Gastrocnemius medialis (tissue), 4 donors: Measurements from ENCODE around the gene PMVK. TPM values are rescaled to one million over a fixed set of nuclear protein-coding genes. Genes with fewer than 3 reads are reported as not detected.

Source experiments
- ATAC-seq, 2 donors: fragments of 150-250 bp; one replicate each; pipeline ENCODE4 v1.9.1; 2016
- DNase-seq, 2 donors: peaks; one replicate each; pipeline ENCODE4 v3.0.0-alpha.2; 2019
- H3K27ac ChIP-seq, 4 donors: fragments of 200-600 bp; sonication (generic); 1 replicate in 1 of 4; 2 replicates in 3 of 4; pipeline ENCODE4 v1.5.1; 2016 to 2018; ENCODE audit warnings: mild to moderate bottlenecking in 2 of 4, moderate library complexity in 1 of 4
- H3K27me3 ChIP-seq, 3 donors: fragments of 200-600 bp; sonication (generic) in 2 of 3; 1 replicate in 1 of 3; 2 replicates in 2 of 3; pipeline versions ENCODE4 v1.5.1 to v1.6.0; 2016 to 2019; ENCODE audit warnings: mild to moderate bottlenecking in 1 of 3, moderate library complexity in 1 of 3
- H3K36me3 ChIP-seq, 2 donors: fragments of 200-600 bp; sonication (generic) in 1 of 2; one replicate each; pipeline ENCODE4 v1.5.1; 2017 to 2018
- H3K4me1 ChIP-seq, 2 donors: fragments of 200-600 bp; sonication (generic) in 1 of 2; one replicate each; pipeline ENCODE4 v1.5.1; 2016 to 2017; ENCODE audit warnings: mild to moderate bottlenecking in 2 of 2
- H3K4me3 ChIP-seq, 4 donors: fragments of 200-600 bp; sonication (generic) in 3 of 4; 1 replicate in 1 of 4; 2 replicates in 3 of 4; pipeline ENCODE4 v1.5.1; 2016 to 2019; ENCODE audit warnings: mild to moderate bottlenecking in 2 of 4
- H3K9me3 ChIP-seq, 3 donors: fragments of 200-600 bp; sonication (generic) in 2 of 3; 1 replicate in 1 of 3; 2 replicates in 2 of 3; pipeline ENCODE4 v1.5.1; 2016 to 2019
- POLR2A ChIP-seq, 2 donors: fragments of 450-650 bp; IDR thresholded peaks; one replicate each; pipeline ENCODE4 v1.6.1; 2017; ENCODE audit warnings: antibody characterized with exemption in 2 of 2, mild to moderate bottlenecking in 2 of 2, moderate library complexity in 2 of 2
- in situ Hi-C, 4 donors: fragments of 200-750 bp; cut with MboI; loops; one replicate each; pipeline versions ENCODE4 v1.15.0 to v1.8.0; 2017; ENCODE audit warnings: low sequenced_read_pairs in 4 of 4
- intact Hi-C: fragments of 100-400 bp; cut with DNase I; formaldehyde crosslinking; loops from one replicate; pipeline ENCODE4 v1.15.1; 2023; ENCODE audit warnings: low total_unique reads
- total RNA-seq, 4 donors: library from RNA; depleted of rRNA; stranded (reverse); fragments of >200 nt; gene quantifications; one replicate each; pipeline versions ENCODE4 v1.1.0 to v1.2.3, GENCODE V29; 2016
- TF ChIP-seq, protein P1 (sequence below), 5 experiments: fragments of 450-650 bp in 3 of 5; fragments of 200-600 bp in 2 of 5; sonication (generic) in 2 of 5; IDR thresholded peaks in 4 of 5; conservative IDR thresholded peaks in 1 of 5; 1 replicate in 4 of 5; 2 replicates in 1 of 5; pipeline ENCODE4 v1.5.1; 2016 to 2019; ENCODE audit warnings: antibody characterized with exemption in 5 of 5, mild to moderate bottlenecking in 3 of 5, moderate library complexity in 3 of 5

The PMVK gene
- total RNA-seq, 4 donors from 2014 or later, result 4.6 to 7.6 (median 6.1) TPM

DNA sequence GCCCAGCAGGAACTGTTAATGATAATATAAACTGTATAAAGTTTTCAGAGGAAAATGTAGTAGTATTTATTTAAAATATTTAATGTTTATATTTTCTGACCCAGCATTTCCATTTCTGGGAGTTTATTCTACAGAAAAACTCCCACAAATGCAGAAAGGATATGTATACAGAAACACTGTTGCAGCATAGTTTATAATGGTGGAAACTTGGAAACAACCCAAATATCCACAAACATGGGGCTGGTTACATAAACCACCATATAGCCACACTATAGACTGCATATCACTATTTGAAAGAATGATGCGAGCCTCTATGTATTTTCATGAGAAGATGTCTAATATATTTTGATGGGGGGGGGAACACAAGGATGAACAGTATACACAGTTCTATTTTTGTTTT is 34.9 kb downstream of the PMVK start:
- intact Hi-C loops, result no loop called here
- DNase-seq (no peak), ATAC-seq (no peak)
- H3K9me3 ChIP-seq, result no peaks in the 10 kb centered on the region
- in situ Hi-C loops, result no loop called here
- H3K27me3 ChIP-seq, result no peaks in the 10 kb centered on the region
- no peak overlapping the region for H3K4me3 ChIP-seq
- TF ChIP-seq POLR2A (IDR thresholded peaks at IDR 0.05), result no peak
- TF ChIP-seq, protein P1, sequence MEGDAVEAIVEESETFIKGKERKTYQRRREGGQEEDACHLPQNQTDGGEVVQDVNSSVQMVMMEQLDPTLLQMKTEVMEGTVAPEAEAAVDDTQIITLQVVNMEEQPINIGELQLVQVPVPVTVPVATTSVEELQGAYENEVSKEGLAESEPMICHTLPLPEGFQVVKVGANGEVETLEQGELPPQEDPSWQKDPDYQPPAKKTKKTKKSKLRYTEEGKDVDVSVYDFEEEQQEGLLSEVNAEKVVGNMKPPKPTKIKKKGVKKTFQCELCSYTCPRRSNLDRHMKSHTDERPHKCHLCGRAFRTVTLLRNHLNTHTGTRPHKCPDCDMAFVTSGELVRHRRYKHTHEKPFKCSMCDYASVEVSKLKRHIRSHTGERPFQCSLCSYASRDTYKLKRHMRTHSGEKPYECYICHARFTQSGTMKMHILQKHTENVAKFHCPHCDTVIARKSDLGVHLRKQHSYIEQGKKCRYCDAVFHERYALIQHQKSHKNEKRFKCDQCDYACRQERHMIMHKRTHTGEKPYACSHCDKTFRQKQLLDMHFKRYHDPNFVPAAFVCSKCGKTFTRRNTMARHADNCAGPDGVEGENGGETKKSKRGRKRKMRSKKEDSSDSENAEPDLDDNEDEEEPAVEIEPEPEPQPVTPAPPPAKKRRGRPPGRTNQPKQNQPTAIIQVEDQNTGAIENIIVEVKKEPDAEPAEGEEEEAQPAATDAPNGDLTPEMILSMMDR (IDR thresholded peaks at IDR 0.05 in 4 of 5, conservative IDR thresholded peaks at IDR 0.05 in 1 of 5), result no peak
- H3K36me3 ChIP-seq, result no peaks in the 10 kb centered on the region
- H3K27ac ChIP-seq, result no peak overlapping the region
- no peaks in the 10 kb centered on the region for H3K4me1 ChIP-seq

DNA sequence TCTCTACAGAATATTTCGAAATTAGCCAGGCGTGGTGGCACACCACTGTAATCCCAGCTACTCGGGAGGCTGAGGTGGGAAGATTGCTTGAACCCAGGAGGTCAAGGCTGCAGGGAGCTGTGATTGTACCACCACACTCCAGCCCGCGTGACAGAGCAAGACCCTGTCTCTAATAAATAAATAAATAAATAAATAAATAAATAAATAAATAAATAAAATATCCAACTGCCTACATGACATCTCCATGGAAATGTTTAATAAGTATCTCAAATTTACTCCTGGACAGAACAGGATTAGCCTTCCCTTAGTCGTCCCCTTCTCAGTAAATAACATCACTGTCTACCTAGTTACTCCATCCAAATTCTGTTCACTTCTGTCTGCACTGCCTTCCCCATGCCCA is 37.5 kb downstream of the PMVK start:
- DNase-seq, result no peak
- Histone ChIP-seq H3K27ac (no peak overlapping the region), H3K27me3 (no peaks in the 10 kb centered on the region), H3K4me3 (no peak overlapping the region), H3K4me1 (no peaks in the 10 kb centered on the region), H3K36me3 (no peaks in the 10 kb centered on the region), H3K9me3 (no peaks in the 10 kb centered on the region)
- no peak for ATAC-seq
- in situ Hi-C loops (no loop called here), intact Hi-C loops (no loop called here)
- TF ChIP-seq POLR2A (IDR thresholded peaks at IDR 0.05), result no peak
- TF ChIP-seq, protein P1 (IDR thresholded peaks at IDR 0.05 in 4 of 5, conservative IDR thresholded peaks at IDR 0.05 in 1 of 5), result no peak

DNA sequence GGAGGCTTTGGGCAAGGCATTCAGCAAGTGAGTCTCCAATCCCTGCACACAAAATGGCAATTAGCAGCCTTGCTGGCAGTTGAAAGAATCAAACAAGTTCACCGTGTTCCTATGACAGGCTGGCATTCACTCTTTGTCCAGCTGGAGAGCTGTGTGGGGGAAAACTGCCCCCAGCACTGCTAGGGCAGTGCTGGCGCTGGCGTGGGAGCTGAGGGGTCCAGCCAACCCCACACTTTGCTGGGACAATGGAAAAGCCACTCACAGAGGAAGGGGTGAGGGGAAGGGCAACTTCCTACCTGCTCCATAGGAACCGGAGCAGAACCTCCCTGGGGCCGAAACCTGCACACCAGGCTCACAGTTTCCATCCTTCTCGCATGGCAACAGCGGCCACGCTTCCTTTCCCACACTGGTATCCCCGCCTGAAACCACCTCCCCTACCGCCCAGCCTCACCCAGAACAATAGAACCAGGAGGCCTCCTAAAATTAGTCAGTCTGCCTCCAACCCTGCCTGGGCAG is 39.7 kb downstream of the PMVK start:
- no peak for ATAC-seq

DNA sequence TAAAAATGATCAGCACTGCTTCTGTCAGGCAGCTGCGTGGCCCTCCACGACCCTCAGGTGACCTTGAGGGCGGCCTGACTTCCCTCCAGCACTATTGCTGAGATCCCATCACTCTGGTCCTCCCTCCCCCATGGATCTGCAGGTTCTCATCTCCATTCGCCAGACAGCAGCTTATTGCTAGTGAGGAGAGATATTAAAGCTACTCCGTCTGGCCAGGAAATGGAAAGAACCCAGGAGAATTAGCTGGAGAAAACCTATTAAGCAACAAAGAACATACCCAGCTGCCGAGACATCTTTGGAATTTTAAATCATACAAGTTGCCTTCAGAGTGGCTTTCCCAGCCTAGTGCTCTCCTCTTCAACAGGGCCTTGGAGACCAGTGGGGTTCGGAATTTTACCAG is 40.7 kb downstream of the PMVK start:
- intact Hi-C loops (no loop called here), in situ Hi-C loops (no loop called here)
- no peak for ATAC-seq
- no peak overlapping the region for H3K4me3 ChIP-seq
- no peaks in the 10 kb centered on the region for H3K9me3 ChIP-seq
- H3K4me1 ChIP-seq, result no peaks in the 10 kb centered on the region
- DNase-seq, result no peak
- H3K27me3 ChIP-seq, result no peaks in the 10 kb centered on the region
- no peaks in the 10 kb centered on the region for H3K36me3 ChIP-seq
- no peak overlapping the region for H3K27ac ChIP-seq
- TF ChIP-seq, protein P1 (IDR thresholded peaks at IDR 0.05 in 4 of 5, conservative IDR thresholded peaks at IDR 0.05 in 1 of 5), result no peak
- TF ChIP-seq POLR2A (IDR thresholded peaks at IDR 0.05), result no peak

More for the DNA sequence above, 39.7 kb downstream of the PMVK start:
- no peak overlapping the region for H3K27ac ChIP-seq
- in situ Hi-C loops, result no loop called here
- TF ChIP-seq, protein P1 (IDR thresholded peaks at IDR 0.05 in 4 of 5, conservative IDR thresholded peaks at IDR 0.05 in 1 of 5), result no peak
- no peak for TF ChIP-seq POLR2A (IDR thresholded peaks at IDR 0.05)
- no peak overlapping the region for H3K4me3 ChIP-seq
- no peaks in the 10 kb centered on the region for H3K4me1 ChIP-seq
- no peaks in the 10 kb centered on the region for H3K36me3 ChIP-seq
- no peak for DNase-seq
- intact Hi-C loops, result no loop called here
- no peaks in the 10 kb centered on the region for H3K9me3 ChIP-seq
- H3K27me3 ChIP-seq, result no peaks in the 10 kb centered on the region

DNA sequence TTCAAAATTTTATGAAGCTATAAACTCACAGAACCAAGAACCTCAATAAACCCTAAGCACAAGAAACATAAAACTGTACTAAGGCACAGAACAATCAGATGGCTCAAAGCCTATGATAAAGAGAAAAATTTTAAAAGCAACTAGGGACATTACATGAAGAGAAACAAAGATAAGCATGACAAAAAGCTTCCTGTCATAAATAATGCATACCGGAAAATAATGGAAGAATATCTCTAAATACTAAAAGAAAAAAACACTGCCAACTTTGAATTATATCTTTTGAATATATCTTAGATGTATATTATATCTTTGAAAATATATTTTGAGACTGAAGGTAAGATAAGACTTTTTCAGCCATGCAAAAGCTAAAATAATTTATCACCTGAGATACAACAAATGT is 45.1 kb downstream of the PMVK start:
- H3K27ac ChIP-seq, result no peak overlapping the region
- intact Hi-C loops, result no loop called here
- no peaks in the 10 kb centered on the region for H3K4me1 ChIP-seq
- DNase-seq (no peak), ATAC-seq (no peak)
- no peak overlapping the region for H3K4me3 ChIP-seq
- H3K36me3 ChIP-seq, result no peaks in the 10 kb centered on the region
- no peak for TF ChIP-seq POLR2A (IDR thresholded peaks at IDR 0.05)
- TF ChIP-seq, protein P1 (IDR thresholded peaks at IDR 0.05 in 4 of 5, conservative IDR thresholded peaks at IDR 0.05 in 1 of 5), result no peak
- in situ Hi-C loops, result no loop called here
- no peaks in the 10 kb centered on the region for H3K27me3 ChIP-seq
- no peaks in the 10 kb centered on the region for H3K9me3 ChIP-seq
